Stimulated activated CD8-positive, alpha-beta memory T cell treated with anti-CD3 and anti-CD28 coated beads, Interleukin-15, amount 100 ng/mL, for 24 hours (primary cell): ENCODE measurements around the gene EVI5L.
A peak's percentile ranks its signal among the peaks of the same experiment; 100 is the strongest.
"Not testable (repeated sequence)": the region's sequence is repeated elsewhere in the genome, so short reads cannot be mapped to it uniquely, and the experiment has no call there.

Experiments used
- DNase-seq: peaks from one replicate; pipeline ENCODE4 v3.0.0-alpha.2; 2020; ENCODE audit warnings: low read depth

The EVI5L gene

GRCh38 chr19:7846155-7846646, 16.2 kb downstream of the EVI5L start:
- no peak for DNase-seq

- DNase-seq: no peak
Measured at GRCh38 chr19:7847664-7848063, 17.6 kb downstream of the EVI5L start.

DNA sequence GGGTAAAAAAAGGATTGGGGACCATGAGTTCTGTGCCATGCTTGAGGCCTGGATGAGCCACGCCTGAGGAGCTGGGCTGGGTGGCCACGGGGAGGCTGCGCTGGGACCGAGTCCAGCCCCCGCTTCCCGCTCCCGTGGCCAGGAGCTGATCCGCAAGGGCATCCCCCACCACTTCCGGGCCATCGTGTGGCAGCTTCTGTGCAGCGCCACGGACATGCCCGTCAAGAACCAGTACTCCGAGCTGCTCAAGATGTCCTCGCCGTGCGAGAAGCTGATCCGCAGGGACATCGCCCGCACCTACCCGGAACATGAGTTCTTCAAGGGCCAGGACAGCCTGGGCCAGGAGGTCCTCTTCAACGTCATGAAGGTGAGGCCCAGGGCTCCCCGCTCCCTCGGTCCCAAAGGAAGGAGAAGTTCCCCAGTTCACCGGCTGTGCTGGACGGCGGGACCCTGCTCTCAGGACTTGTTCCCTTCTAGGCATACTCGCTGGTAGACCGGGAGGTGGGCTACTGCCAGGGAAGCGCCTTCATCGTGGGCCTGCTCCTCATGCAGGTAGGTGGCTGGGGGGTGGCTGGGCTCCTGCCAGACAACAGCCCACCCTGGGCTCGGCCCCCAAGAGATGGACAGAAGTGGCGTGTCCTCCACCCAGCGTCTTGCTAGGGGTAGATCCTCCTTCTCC, 18.9 kb downstream of the EVI5L start:
- DNase-seq: no peak

DNA sequence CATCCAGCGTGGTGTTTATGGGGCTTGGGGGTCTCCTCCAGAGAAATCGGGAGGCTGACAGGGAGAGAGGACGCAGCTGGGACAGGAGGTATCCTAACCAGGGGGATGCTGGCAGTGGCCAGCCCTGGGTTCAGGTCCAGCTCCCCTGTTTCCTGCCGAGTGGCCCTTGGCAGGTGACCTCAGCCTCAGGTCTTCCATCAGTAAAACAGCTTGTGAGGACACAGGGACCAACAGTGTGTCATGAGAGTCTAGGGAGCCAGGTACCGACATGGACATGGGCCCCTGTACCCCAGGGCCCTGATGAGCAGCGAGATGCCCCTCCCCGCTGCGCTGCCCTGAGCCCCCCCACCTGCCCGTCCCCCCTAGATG, 19.6 kb downstream of the EVI5L start:
- no peak for DNase-seq

DNA sequence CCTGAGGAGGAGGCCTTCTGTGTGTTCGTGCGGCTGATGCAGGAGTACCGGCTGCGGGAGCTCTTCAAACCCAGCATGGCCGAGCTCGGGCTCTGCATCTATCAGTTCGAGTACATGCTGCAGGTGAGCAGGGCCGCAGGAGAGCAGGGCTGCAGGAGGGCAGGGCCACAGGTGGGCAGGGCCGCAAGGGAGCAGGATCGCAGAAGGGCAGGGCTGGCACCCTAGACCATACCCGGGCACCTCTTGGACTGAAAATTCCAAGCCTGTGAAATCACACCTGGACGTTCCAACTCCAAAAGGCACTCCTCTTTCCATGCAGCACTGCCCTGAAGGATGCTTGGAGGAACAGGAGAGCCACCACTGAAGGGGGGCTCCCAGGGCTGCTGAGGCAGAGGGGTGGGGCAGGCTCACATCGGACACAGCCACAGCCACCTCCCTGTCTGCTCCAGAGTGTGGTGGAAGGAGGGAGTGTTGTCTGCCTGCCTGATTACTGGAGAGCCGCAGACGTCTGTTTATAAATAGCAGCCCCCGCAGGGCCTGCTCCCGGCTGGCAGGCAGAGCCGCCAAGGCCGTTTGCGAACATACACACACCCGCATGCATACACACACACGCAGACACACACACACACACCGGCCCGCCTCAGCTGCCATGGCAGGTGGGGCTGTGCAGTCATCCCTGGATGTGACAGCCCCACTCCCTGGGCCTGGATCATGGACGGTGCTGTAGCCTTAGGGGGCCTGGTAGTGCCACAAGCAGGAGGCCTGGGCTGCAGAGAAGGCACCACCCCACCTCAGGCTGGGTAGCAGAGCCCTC, 20.2 kb downstream of the EVI5L start:
- no peak for DNase-seq

DNA sequence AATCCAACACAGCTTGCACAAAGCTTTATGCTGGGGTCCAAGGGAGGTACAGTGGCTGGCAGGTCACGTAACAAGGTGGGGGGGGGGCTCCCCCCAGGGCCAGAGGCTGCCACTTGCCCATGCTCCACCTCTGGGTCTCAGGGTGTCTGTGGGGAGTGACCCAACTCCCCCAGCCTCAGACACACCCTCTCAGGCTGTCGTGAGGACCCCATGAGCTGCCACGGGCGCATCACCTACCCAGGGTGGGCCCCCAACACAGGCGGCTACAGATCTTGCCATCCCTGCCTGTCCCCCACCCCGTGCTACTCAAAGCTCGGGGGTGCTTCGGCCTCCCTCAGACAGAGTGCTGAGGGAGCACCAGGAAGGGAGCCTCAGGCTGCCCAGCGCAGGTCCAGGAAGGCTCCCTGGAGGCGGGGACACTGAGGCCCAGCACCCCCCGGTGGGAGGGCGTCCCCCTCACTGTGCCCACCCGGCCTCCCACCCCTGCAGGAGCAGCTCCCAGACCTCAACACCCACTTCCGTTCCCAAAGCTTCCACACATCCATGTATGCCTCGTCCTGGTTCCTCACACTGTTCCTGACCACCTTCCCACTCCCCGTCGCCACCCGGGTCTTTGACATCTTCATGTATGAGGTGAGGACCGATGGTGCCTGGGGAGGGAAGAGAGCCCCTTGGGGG, 21.1 kb downstream of the EVI5L start:
- DNase-seq: no peak

GRCh38 chr19:7851623-7852500, 21.8 kb downstream of the EVI5L start:
- no peak for DNase-seq

GRCh38 chr19:7852851-7853769, 23.1 kb downstream of the EVI5L start:
- DNase-seq: peak; percentile 52

- no peak for DNase-seq
Measured at GRCh38 chr19:7853770-7854128, 23.7 kb downstream of the EVI5L start.

DNA sequence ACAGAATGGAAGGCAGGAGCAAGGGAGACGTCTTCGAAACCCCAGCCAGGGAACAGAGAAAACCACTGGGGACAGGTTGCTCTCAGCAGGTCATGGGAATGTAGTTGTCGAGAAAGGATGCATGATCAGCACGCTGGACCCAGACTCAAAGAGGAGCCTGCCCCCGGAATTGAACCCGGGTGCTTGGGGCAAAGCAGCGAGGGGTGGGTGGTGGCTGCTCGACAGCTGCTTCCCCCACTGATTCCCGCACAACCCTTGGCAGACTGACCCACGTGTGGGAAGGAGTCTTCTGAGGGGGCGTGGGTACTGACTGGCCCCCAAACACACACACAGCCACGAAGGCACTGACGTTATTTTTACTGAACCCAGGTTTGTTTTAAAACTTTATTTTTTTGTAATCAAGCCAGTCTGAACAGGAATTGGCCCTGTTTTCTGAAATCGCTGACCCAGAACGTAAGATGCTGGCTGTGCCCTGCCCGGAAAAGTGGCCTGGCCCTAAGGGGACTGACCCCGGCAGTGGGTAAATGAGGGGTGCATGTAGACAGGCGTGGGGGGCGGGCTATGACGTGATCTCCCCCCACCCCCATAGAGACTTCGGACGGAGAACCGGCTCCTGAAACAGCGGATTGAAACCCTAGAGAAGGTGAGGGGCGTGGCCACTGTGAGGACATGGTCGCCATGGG, 25.5 kb downstream of the EVI5L start:
- DNase-seq: no peak

- no peak for DNase-seq
Measured at GRCh38 chr19:7856109-7856591, 26.1 kb downstream of the EVI5L start.

GRCh38 chr19:7856679-7857663, 27.0 kb downstream of the EVI5L start:
- no peak for DNase-seq

- DNase-seq: no peak
Measured at GRCh38 chr19:7857727-7858108, 27.7 kb downstream of the EVI5L start.

DNA sequence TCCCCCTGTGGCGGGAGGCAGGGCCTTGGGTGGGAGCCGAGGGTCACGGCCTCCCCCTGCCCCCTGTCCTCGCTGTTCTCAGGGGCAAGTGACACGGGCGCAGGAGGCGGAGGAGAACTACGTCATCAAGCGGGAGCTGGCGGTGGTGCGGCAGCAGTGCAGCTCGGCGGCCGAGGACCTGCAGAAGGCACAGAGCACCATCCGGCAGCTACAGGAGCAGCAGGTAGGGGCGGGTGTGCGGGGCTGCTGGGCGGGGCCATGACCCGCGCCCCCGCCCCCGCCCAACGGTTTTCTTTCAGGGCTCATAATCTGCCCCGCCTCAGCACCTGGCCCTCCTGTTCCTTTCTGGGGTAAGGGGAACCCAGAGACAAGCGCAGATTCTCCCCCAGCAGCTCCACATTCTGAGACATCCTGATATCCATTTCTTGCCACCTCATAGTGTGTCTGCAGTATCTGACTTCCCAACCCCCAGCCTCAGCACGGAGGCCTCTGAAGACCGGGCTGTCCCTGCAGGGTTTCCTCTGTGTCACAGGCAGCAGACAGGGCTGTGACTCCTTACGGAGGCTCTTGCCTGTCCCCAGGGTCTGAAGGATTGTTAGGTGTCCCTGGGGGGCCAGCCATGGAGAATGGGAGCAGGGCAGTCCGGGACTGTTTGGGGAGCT, 28.2 kb downstream of the EVI5L start:
- no peak for DNase-seq

DNA sequence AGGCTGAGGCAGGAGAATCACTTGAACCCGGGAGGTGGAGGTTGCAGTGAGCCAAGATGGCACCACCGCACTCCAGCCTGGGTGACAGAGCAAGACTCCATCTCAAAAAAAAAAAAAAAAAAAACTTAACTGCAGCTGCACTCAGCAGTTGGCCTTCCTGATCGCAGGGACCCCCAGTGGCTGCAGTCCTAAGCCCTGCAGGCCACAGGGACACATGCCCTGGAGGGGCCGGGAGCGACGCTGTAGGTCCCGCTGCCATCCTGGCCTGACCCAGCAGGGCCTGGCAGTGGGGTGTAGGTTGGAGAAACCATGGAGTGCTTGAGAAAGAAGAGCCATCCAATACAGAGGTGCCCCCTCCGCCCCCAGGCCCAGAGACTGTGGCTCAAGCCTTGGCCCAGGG, 29.1 kb downstream of the EVI5L start:
- not testable (repeated sequence) for DNase-seq

DNA sequence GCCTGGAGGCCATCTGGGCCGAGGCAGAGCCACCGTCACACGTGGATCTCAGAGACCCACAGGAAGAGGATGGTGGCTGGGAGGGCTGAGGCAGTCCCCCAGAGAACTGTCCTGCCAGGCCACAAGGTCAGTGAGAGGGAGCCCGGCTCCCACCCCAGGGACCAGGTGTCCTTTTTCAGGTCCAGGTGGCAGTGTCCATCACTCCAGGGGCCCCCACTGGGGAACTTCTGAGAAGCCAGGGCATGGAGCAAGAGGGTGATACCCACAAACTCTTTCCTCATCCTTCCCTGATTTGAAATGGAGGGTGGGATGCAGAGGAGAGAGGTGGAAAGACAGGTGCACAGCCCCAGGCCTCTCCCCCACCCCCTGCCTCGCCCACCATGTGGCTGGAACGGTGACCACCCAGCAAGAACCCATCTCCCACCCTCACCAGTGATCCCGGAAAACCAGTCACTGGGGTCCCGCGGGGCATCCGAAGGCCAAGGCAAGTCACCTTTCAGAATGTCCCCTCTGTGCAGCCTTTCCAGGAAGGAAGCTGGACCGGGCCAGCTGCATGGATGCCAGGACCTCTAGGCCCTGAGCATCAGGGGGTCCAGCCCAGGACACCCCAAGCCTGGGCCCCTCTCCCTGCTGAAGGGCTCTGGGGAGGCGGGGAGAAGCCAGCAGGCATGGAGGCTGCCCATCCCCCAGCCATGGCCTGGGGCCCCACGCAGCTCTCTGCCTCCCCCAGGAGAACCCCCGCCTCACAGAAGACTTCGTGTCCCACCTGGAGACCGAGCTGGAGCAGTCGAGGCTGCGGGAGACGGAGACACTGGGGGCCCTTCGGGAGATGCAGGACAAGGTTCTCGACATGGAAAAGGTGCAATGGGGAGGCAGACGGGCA, 30.1 kb downstream of the EVI5L start:
- no peak for DNase-seq
